HL-60/S4 (cell line): Measurements from ENCODE around the gene NTNG1.

Experiments used
- in situ Hi-C: fragments of 300-500 bp; cut with MboI; formaldehyde crosslinking; loops from 2 replicates; pipeline ENCODE4 v1.14.3; 2022; ENCODE audit warnings: low sequenced_read_pairs

NTNG1 gene

GRCh38 chr1:107443027-107443426 is 302.2 kb downstream of the NTNG1 start:
- in situ Hi-C loops, result loop anchor here (25.0 kb wide), 1 partner anchor 294 kb away; no protein-coding TSS in a partner anchor

GRCh38 chr1:107443860-107444259 is 303.0 kb downstream of the NTNG1 start:
- in situ Hi-C loops, result loop anchor here (25.0 kb wide), 1 partner anchor 293 kb away; no protein-coding TSS in a partner anchor

- in situ Hi-C loops, result loop anchor here (25.0 kb wide), 1 partner anchor 293 kb away; no protein-coding TSS in a partner anchor
These were observed 303.5 kb downstream of the NTNG1 start for GRCh38 chr1:107444302-107444701.

- in situ Hi-C loops, result loop anchor here (25.0 kb wide), 1 partner anchor 288 kb away; no protein-coding TSS in a partner anchor
These were observed 308.5 kb downstream of the NTNG1 start for GRCh38 chr1:107449326-107449725.

- in situ Hi-C loops, result no loop called here
These were observed 310.2 kb downstream of the NTNG1 start for GRCh38 chr1:107450899-107451664.

GRCh38 chr1:107451715-107452114 is 310.9 kb downstream of the NTNG1 start:
- in situ Hi-C loops, result no loop called here

GRCh38 chr1:107454791-107455190 is 314.0 kb downstream of the NTNG1 start:
- in situ Hi-C loops, result no loop called here

- in situ Hi-C loops, result no loop called here
These were observed 317.1 kb downstream of the NTNG1 start for GRCh38 chr1:107457989-107458388.

- in situ Hi-C loops, result no loop called here
These were observed 318.5 kb downstream of the NTNG1 start for GRCh38 chr1:107459204-107459904.

- in situ Hi-C loops, result no loop called here
These were observed 319.2 kb downstream of the NTNG1 start for GRCh38 chr1:107460035-107460434.

- in situ Hi-C loops, result no loop called here
These were observed 324.0 kb downstream of the NTNG1 start for GRCh38 chr1:107464827-107465226.

GRCh38 chr1:107467286-107467685 is 326.4 kb downstream of the NTNG1 start:
- in situ Hi-C loops, result no loop called here

- in situ Hi-C loops, result no loop called here
These were observed 327.0 kb downstream of the NTNG1 start for GRCh38 chr1:107467811-107468210.

GRCh38 chr1:107473065-107473464 is 332.2 kb downstream of the NTNG1 start:
- in situ Hi-C loops, result no loop called here

- in situ Hi-C loops, result no loop called here
These were observed 334.2 kb downstream of the NTNG1 start for GRCh38 chr1:107474877-107475612.

- in situ Hi-C loops, result no loop called here
These were observed 336.4 kb downstream of the NTNG1 start for GRCh38 chr1:107477233-107477632.

GRCh38 chr1:107479865-107480350 is 339.1 kb downstream of the NTNG1 start:
- in situ Hi-C loops, result no loop called here

GRCh38 chr1:107480548-107481415 is 339.9 kb downstream of the NTNG1 start:
- in situ Hi-C loops, result no loop called here

- in situ Hi-C loops, result no loop called here
These were observed 341.0 kb downstream of the NTNG1 start for GRCh38 chr1:107481756-107482384.

GRCh38 chr1:107483949-107484348 is 343.1 kb downstream of the NTNG1 start:
- in situ Hi-C loops, result no loop called here
